MCF 10A (cell line): Measurements from ENCODE around the gene POLR3GL. TPM values are rescaled to one million over a fixed set of nuclear protein-coding genes. Genes with fewer than 3 reads are reported as not detected.

ENCODE experiments used
- BruUV-seq: library from RNA; stranded (reverse); fragments of 400-500 nt; replicated peaks from 2 replicates; lab custom pipeline; 2021; lab: Mats Ljungman, UMichigan
- CTCF ChIA-PET: fragments of 300-600 bp; sonication (Branson Sonifier 250); formaldehyde crosslinking; extraction: SDS; loops from one replicate; lab custom pipeline; 2021; ENCODE audit warnings: antibody characterized with exemption, inconsistent platforms; lab: Yijun Ruan, JAX
- POLR2A ChIA-PET: fragments of 300-600, 350-650 bp; sonication (Branson Sonifier 250); formaldehyde crosslinking; extraction: SDS; loops from one replicate; lab custom pipeline; 2020; ENCODE audit warnings: antibody characterized with exemption, inconsistent platforms; lab: Yijun Ruan, JAX
- DNase-seq: peaks from one replicate; pipeline ENCODE4 v3.0.0-alpha.2; 2018; ENCODE audit not compliant: unreplicated experiment
- H3K27ac Mint-ChIP-seq: one replicate; pipeline ENCODE4 v1.8.0; 2022; ENCODE audit warnings: mild to moderate bottlenecking, low read depth, mixed read lengths; ENCODE audit not compliant: unreplicated experiment
- H3K27me3 Mint-ChIP-seq: one replicate; pipeline ENCODE4 v1.8.0; 2022; ENCODE audit warnings: mixed read lengths; ENCODE audit not compliant: insufficient read depth, unreplicated experiment
- H3K36me3 Mint-ChIP-seq: one replicate; pipeline ENCODE4 v1.8.0; 2022; ENCODE audit warnings: mild to moderate bottlenecking, moderate library complexity, mixed read lengths; ENCODE audit not compliant: insufficient read depth, unreplicated experiment
- H3K4me1 Mint-ChIP-seq: one replicate; pipeline ENCODE4 v1.8.0; 2022; ENCODE audit warnings: mixed read lengths; ENCODE audit not compliant: insufficient read depth, unreplicated experiment
- H3K4me3 Mint-ChIP-seq: one replicate; pipeline ENCODE4 v1.8.0; 2022; ENCODE audit warnings: mild to moderate bottlenecking, moderate library complexity, mixed read lengths; ENCODE audit not compliant: unreplicated experiment
- H3K9me3 Mint-ChIP-seq: one replicate; pipeline ENCODE4 v1.8.0; 2022; ENCODE audit warnings: mixed read lengths; ENCODE audit not compliant: unreplicated experiment
- CTCF ChIP-seq: fragments of 200-600 bp; IDR thresholded peaks from one replicate; pipeline ENCODE4 v1.8.0; 2022; ENCODE audit warnings: antibody characterized with exemption, mild to moderate bottlenecking; ENCODE audit not compliant: unreplicated experiment
- intact Hi-C: fragments of 100-400 bp; cut with micrococcal nuclease; formaldehyde crosslinking; loops from 2 replicates; pipeline ENCODE4 v1.14.1; 2022
- total RNA-seq: library from RNA; stranded (reverse); gene quantifications from 2 replicates; pipeline ENCODE4 v1.2.3, GENCODE V29; 2022

Gene POLR3GL
- total RNA-seq, 1 experiment from 2014 or later = 17.6 TPM

GRCh38 chr1:145978471-145978853, 14.0 kb downstream of the POLR3GL start:
- Mint-ChIP-seq H3K4me1 (peaks cover 5% of the 10 kb centered on the region), H3K4me3 (no peak overlapping the region), H3K9me3 (no peaks in the 10 kb centered on the region), H3K27me3 (no peaks in the 10 kb centered on the region), H3K27ac (no peak overlapping the region), H3K36me3 (peaks cover 6% of the 10 kb centered on the region)
- POLR2A ChIA-PET = interaction anchor here (0.7 to 24.2 kb wide), 12 partner anchors 13 to 133 kb away, joined by 3 to 1309 read pairs (median 20); partner anchors contain the start of genes ANKRD34A, HJV, LIX1L and NUDT17
- TSS peak; percentile 48 for BruUV-seq
- DNase-seq = no peak
- intact Hi-C loops = loop anchor here (2.0 to 10.0 kb wide), 2 partner anchors 52 to 124 kb away; partner anchors contain the start of genes PIAS3 and RBM8A
- TF ChIP-seq CTCF = no peak
- CTCF ChIA-PET = interaction anchor here (0.5 to 24.2 kb wide), 15 partner anchors 13 to 133 kb away, joined by 3 to 773 read pairs (median 8); partner anchors contain the start of genes ANKRD34A, HJV, ITGA10 and LIX1L

GRCh38 chr1:145978854-145979745, 14.6 kb downstream of the POLR3GL start:
- intact Hi-C loops = loop anchor here (1.0 to 10.0 kb wide), 4 partner anchors 14 to 124 kb away; partner anchors contain the start of genes PIAS3, RBM8A and TXNIP

GRCh38 chr1:145979746-145980456, 15.4 kb downstream of the POLR3GL start:
- Mint-ChIP-seq H3K4me1 (peaks cover 16% of the 10 kb centered on the region), H3K9me3 (no peaks in the 10 kb centered on the region), H3K27ac (no peak overlapping the region), H3K27me3 (no peaks in the 10 kb centered on the region), H3K36me3 (peaks cover 6% of the 10 kb centered on the region), H3K4me3 (no peak overlapping the region)
- DNase-seq = peak; percentile 56
- intact Hi-C loops = loop anchor here (1.0 to 10.0 kb wide), 4 partner anchors 15 to 125 kb away; partner anchors contain the start of genes PIAS3, RBM8A and TXNIP
- POLR2A ChIA-PET = interaction anchor here (0.6 to 24.2 kb wide), 14 partner anchors 15 to 135 kb away, joined by 3 to 1309 read pairs (median 14); partner anchors contain the start of genes ANKRD34A, HJV, LIX1L and NUDT17
- TF ChIP-seq CTCF = no peak
- CTCF ChIA-PET = interaction anchor here (0.6 to 24.2 kb wide), 12 partner anchors 11 to 135 kb away, joined by 3 to 773 read pairs (median 21); partner anchors contain the start of genes ANKRD34A, HJV, LIX1L and NUDT17
- BruUV-seq = TSS peak; percentile 84

More at GRCh38 chr1:145978854-145979745, 14.6 kb downstream of the POLR3GL start:
- TSS peak; percentile 98 for BruUV-seq
- CTCF ChIA-PET = interaction anchor here (0.5 to 24.2 kb wide), 16 partner anchors 12 to 134 kb away, joined by 3 to 773 read pairs (median 6); partner anchors contain the start of genes ANKRD34A, HJV, ITGA10 and LIX1L
- H3K27me3 Mint-ChIP-seq = no peaks in the 10 kb centered on the region
- no peaks in the 10 kb centered on the region for H3K9me3 Mint-ChIP-seq
- POLR2A ChIA-PET = interaction anchor here (0.7 to 24.2 kb wide), 15 partner anchors 14 to 134 kb away, joined by 3 to 1309 read pairs (median 12); partner anchors contain the start of genes ANKRD34A, HJV, LIX1L and NUDT17
- H3K27ac Mint-ChIP-seq = no peak overlapping the region
- TF ChIP-seq CTCF = peak; percentile 18
- peaks cover 11% of the 10 kb centered on the region for H3K4me1 Mint-ChIP-seq
- H3K36me3 Mint-ChIP-seq = peaks cover 6% of the 10 kb centered on the region
- no peak overlapping the region for H3K4me3 Mint-ChIP-seq
- peak; percentile 100 for DNase-seq
